ENCODE measurements around the gene STK38.

Gene STK38

DNA sequence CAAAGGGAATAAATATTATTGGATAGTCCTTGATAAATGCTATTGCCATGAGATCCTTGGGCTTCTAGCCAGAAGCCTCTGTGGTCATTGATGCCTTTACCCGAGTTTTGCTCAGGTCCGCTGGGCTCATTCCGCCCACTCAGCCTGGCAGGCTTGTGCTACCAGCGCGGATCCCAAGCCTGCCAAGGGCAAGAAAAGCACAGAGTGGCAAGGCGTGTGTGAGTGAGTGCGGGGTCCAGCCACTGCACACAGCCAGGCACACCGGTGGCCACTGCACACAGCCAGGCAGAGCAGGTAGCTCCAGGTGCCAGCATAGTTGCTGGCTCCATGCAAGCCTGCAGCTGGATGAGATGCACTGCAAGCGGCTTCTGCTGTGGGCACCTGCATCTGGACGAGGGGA, 38.7 kb downstream of the STK38 start:
- Histone ChIP-seq H3K36me3 (replicated peaks) (peaks cover 54% of the 10 kb centered on the region), H3K27ac (no peak overlapping the region), H3K4me3 (ENCODE audit: low read depth, low read length) (no peak overlapping the region), H3K27me3 (replicated peaks) (no peaks in the 10 kb centered on the region)
- in situ Hi-C loops (cut with HindIII; ENCODE audit: low pct_ligation_motif_present, low sequenced_read_pairs), result no loop called here
- no peak for DNase-seq
- no peak for TF ChIP-seq CTCF (IDR thresholded peaks at IDR 0.05; ENCODE audit: low read depth, low read length, missing control alignments)

DNA sequence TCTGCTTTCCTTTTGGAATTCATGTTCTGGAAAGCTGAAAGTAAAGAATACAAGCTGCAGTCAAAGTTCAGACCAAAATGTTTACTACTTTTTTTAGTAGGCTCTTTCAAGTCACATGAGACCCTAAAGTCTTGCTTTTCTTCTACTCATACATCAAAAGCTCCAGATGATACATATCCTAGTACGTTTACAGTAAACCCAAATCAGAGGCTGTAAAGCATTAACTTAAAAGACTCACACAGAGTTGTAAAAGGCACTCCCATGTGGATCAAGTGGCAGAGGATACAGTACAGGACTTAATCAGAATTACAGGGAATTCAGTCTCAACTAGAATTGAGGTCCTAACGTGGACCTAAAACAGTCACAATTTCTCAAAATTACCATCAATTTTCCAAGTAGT, 40.7 kb downstream of the STK38 start:
- H3K27ac ChIP-seq, result no peak overlapping the region
- H3K4me3 ChIP-seq (ENCODE audit: low read depth, low read length), result no peak overlapping the region
- no peaks in the 10 kb centered on the region for H3K27me3 ChIP-seq (replicated peaks)
- peaks cover 37% of the 10 kb centered on the region for H3K36me3 ChIP-seq (replicated peaks)
- in situ Hi-C loops (cut with HindIII; ENCODE audit: low pct_ligation_motif_present, low sequenced_read_pairs), result no loop called here
- no peak for DNase-seq
- no peak for TF ChIP-seq CTCF (IDR thresholded peaks at IDR 0.05; ENCODE audit: low read depth, low read length, missing control alignments)

- Histone ChIP-seq H3K36me3 (replicated peaks) (peaks cover 33% of the 10 kb centered on the region), H3K4me3 (ENCODE audit: low read depth, low read length) (no peak overlapping the region), H3K27me3 (replicated peaks) (no peaks in the 10 kb centered on the region), H3K27ac (no peak overlapping the region)
- in situ Hi-C loops (cut with HindIII; ENCODE audit: low pct_ligation_motif_present, low sequenced_read_pairs), result no loop called here
- no peak for TF ChIP-seq CTCF (IDR thresholded peaks at IDR 0.05; ENCODE audit: low read depth, low read length, missing control alignments)
- no peak for DNase-seq
Observed at GRCh38 chr6:36505744-36506534, 41.3 kb downstream of the STK38 start.

DNA sequence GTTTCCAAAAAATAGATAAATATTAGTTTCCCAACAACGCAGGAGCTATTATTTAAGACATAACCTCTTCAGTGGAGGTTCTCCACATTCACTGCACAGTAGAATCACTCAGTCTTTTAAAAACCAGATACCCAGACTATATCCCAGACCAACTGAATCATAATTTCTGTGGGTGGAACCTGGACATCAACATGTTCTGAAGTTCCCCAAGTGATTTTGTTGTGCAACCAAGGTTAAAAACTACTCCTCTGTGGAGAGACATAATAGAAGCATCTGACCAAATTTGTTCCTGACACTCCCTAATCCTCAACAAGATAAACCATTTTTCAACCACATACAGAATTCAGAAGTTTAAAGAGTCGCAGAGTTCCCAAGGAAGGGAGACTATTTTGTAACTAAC, 42.3 kb downstream of the STK38 start:
- no peak for DNase-seq
- in situ Hi-C loops (cut with HindIII; ENCODE audit: low pct_ligation_motif_present, low sequenced_read_pairs), result no loop called here
- Histone ChIP-seq H3K27me3 (replicated peaks) (no peaks in the 10 kb centered on the region), H3K4me3 (ENCODE audit: low read depth, low read length) (no peak overlapping the region), H3K36me3 (replicated peaks) (peaks cover 28% of the 10 kb centered on the region), H3K27ac (no peak overlapping the region)
- no peak for TF ChIP-seq CTCF (IDR thresholded peaks at IDR 0.05; ENCODE audit: low read depth, low read length, missing control alignments)

- peaks cover 26% of the 10 kb centered on the region for H3K36me3 ChIP-seq (replicated peaks)
- in situ Hi-C loops (cut with HindIII; ENCODE audit: low pct_ligation_motif_present, low sequenced_read_pairs), result no loop called here
- no peak for TF ChIP-seq CTCF (IDR thresholded peaks at IDR 0.05; ENCODE audit: low read depth, low read length, missing control alignments)
- no peak overlapping the region for H3K4me3 ChIP-seq (ENCODE audit: low read depth, low read length)
- DNase-seq, result no peak
- H3K27me3 ChIP-seq (replicated peaks), result no peaks in the 10 kb centered on the region
- no peak overlapping the region for H3K27ac ChIP-seq
Observed at GRCh38 chr6:36504181-36504580, 43.1 kb downstream of the STK38 start.

DNA sequence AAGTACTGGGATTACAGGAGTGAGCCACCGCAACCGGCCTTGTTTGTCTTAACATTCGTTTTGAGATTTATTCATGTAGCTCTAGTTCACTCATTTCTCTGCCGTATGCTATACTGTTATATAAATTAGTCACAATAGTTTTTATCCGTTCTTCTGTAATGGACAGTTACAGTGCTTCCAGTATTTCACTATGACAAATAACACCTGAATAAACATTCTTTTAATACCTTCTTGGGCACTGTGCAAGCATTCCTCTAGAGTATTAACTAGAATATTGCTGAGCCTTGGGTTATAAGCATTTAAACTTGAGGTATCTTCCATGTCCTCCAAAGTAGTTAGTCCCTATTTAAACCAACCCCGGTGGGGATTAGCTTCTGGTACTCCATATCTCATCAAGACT, 45.6 kb downstream of the STK38 start:
- no peak for DNase-seq
- Histone ChIP-seq H3K27me3 (replicated peaks) (no peaks in the 10 kb centered on the region), H3K36me3 (replicated peaks) (peaks cover 23% of the 10 kb centered on the region), H3K27ac (no peak overlapping the region), H3K4me3 (ENCODE audit: low read depth, low read length) (no peak overlapping the region)
- TF ChIP-seq CTCF (IDR thresholded peaks at IDR 0.05; ENCODE audit: low read depth, low read length, missing control alignments), result no peak
- in situ Hi-C loops (cut with HindIII; ENCODE audit: low pct_ligation_motif_present, low sequenced_read_pairs), result no loop called here
